Dermis blood vessel endothelial cell (primary cell): ENCODE measurements around the gene PPT2. TPM values are rescaled to one million over a fixed set of nuclear protein-coding genes. Genes with fewer than 3 reads are reported as not detected.
"Not testable (repeated sequence)": the region's sequence is repeated elsewhere in the genome, so short reads cannot be mapped to it uniquely, and the experiment has no call there.

Source experiments
- DNase-seq: peaks from one replicate; pipeline ENCODE4 v3.0.0; 2010
- total RNA-seq: library from RNA; depleted of rRNA; stranded (reverse); fragments of >200 nt; gene quantifications from 2 replicates; pipeline ENCODE4 v1.2.3, GENCODE V29; 2014

Gene PPT2
- total RNA-seq, 1 donor from 2014 or later: 82.5 TPM

- no peak for DNase-seq
Measured at GRCh38 chr6:32176476-32177182, 22.7 kb downstream of the PPT2 start.

- peak; percentile 79 for DNase-seq
Measured at GRCh38 chr6:32177183-32177787, 23.3 kb downstream of the PPT2 start.

- peak; percentile 100 for DNase-seq
Measured at GRCh38 chr6:32177788-32178546, 24.0 kb downstream of the PPT2 start, which contains the start of gene RNF5. Gene RNF5, plus strand, starts transcription at chr6:32178405. Its CDS starts 107 bp downstream, at chr6:32178512.

GRCh38 chr6:32178547-32179440 lies 24.9 kb downstream of the PPT2 start:
- peak; percentile 41 for DNase-seq

- no peak for DNase-seq
Measured at GRCh38 chr6:32179766-32180405, 25.9 kb downstream of the PPT2 start.

GRCh38 chr6:32181148-32181702 lies 27.3 kb downstream of the PPT2 start:
- no peak for DNase-seq

GRCh38 chr6:32181915-32182529 lies 28.1 kb downstream of the PPT2 start:
- no peak for DNase-seq

GRCh38 chr6:32182555-32182981 lies 28.6 kb downstream of the PPT2 start:
- no peak for DNase-seq

- DNase-seq: no peak
Measured at GRCh38 chr6:32183030-32183429, 29.1 kb downstream of the PPT2 start.

- no peak for DNase-seq
Measured at GRCh38 chr6:32183483-32184083, 29.6 kb downstream of the PPT2 start.

- DNase-seq: no peak
Measured at GRCh38 chr6:32184084-32184640, 30.2 kb downstream of the PPT2 start, which contains the start of gene AGER. Gene AGER, minus strand, starts transcription at chr6:32184253. Its CDS starts 31 bp downstream, at chr6:32184222.

- DNase-seq: peak; percentile 88
Measured at GRCh38 chr6:32185681-32186131, 31.8 kb downstream of the PPT2 start.

GRCh38 chr6:32186151-32186840 lies 32.4 kb downstream of the PPT2 start:
- DNase-seq: not testable (repeated sequence)

- DNase-seq: peak; percentile 76
Measured at GRCh38 chr6:32187009-32187709, 33.2 kb downstream of the PPT2 start.

GRCh38 chr6:32187725-32188380 lies 33.9 kb downstream of the PPT2 start:
- not testable (repeated sequence) for DNase-seq

- peak; percentile 50 for DNase-seq
Measured at GRCh38 chr6:32188381-32189068, 34.6 kb downstream of the PPT2 start.

GRCh38 chr6:32189069-32189741 lies 35.3 kb downstream of the PPT2 start:
- DNase-seq: no peak
